Islet of Langerhans (tissue), 1 donor: ENCODE data around the gene TBCC.

Experiments used
- FAIRE-seq: peaks from one replicate; lab custom pipeline; 2011; peaks lifted over from hg19 to GRCh38; lab: Jason Lieb, UNC

Gene TBCC

GRCh38 chr6:42771741-42772100 is 25.8 kb upstream of the TBCC start:
- FAIRE-seq = no peak

- FAIRE-seq = no peak
Observed at GRCh38 chr6:42769836-42770235, 23.9 kb upstream of the TBCC start.

GRCh38 chr6:42769051-42769450 is 23.1 kb upstream of the TBCC start:
- FAIRE-seq = no peak

- no peak for FAIRE-seq
Observed at GRCh38 chr6:42766163-42766670, 20.3 kb upstream of the TBCC start.

GRCh38 chr6:42764911-42765648 is 19.2 kb upstream of the TBCC start:
- FAIRE-seq = no peak

GRCh38 chr6:42762950-42763349 is 17.0 kb upstream of the TBCC start:
- FAIRE-seq = no peak

- no peak for FAIRE-seq
Observed at GRCh38 chr6:42762426-42762859, 16.5 kb upstream of the TBCC start.

GRCh38 chr6:42761287-42762067 is 15.6 kb upstream of the TBCC start:
- no peak for FAIRE-seq

- no peak for FAIRE-seq
Observed at GRCh38 chr6:42758756-42759430, 13.0 kb upstream of the TBCC start.

GRCh38 chr6:42756722-42757121 is 10.8 kb upstream of the TBCC start:
- no peak for FAIRE-seq

- FAIRE-seq = no peak
Observed at GRCh38 chr6:42754759-42755158, 8.9 kb upstream of the TBCC start.

- FAIRE-seq = no peak
Observed at GRCh38 chr6:42751055-42751454, 5.2 kb upstream of the TBCC start.

- FAIRE-seq = no peak
Observed at GRCh38 chr6:42748203-42748898, 2.4 kb upstream of the TBCC start.

- no peak for FAIRE-seq
Observed at GRCh38 chr6:42746463-42747391, 824 bp upstream of the TBCC start.

GRCh38 chr6:42745083-42745639 is 742 bp downstream of the TBCC start:
- no peak for FAIRE-seq

GRCh38 chr6:42744351-42744893 is 1.5 kb downstream of the TBCC start:
- no peak for FAIRE-seq

- peak; percentile 98 for FAIRE-seq
Observed at GRCh38 chr6:42742116-42742894, 3.6 kb downstream of the TBCC start.

GRCh38 chr6:42740725-42741124 is 5.2 kb downstream of the TBCC start:
- FAIRE-seq = no peak

- no peak for FAIRE-seq
Observed at GRCh38 chr6:42735976-42736375, 9.9 kb downstream of the TBCC start.
